Body of pancreas (tissue), 4 donors: Measurements from ENCODE around the gene CDCA3. TPM values are rescaled to one million over a fixed set of nuclear protein-coding genes. Genes with fewer than 3 reads are reported as not detected.
"Not testable (repeated sequence)": the region's sequence is repeated elsewhere in the genome, so short reads cannot be mapped to it uniquely, and the experiment has no call there.

Experiments used
- ATAC-seq: fragments of 150-250 bp; one replicate; pipeline ENCODE4 v1.9.1; 2016
- DNase-seq, 4 donors: peaks; one replicate each; pipeline ENCODE4 v3.0.0-alpha.2; 2019
- H3K27ac ChIP-seq, 4 donors: fragments of 200-600 bp; sonication (generic); 1 replicate in 3 of 4; 2 replicates in 1 of 4; pipeline versions ENCODE4 v1.5.1 to v1.6.1; 2016 to 2019; ENCODE audit warnings: mild to moderate bottlenecking in 1 of 4, mixed read lengths in 1 of 4, moderate library complexity in 1 of 4
- H3K27me3 ChIP-seq, 2 donors: fragments of 200-600 bp; sonication (generic); one replicate each; pipeline ENCODE4 v1.6.0; 2016; ENCODE audit warnings: mild to moderate bottlenecking in 1 of 2
- H3K36me3 ChIP-seq, 2 donors: fragments of 200-600 bp; sonication (generic); replicated peaks in 1 of 2; 2 replicates each; pipeline ENCODE4 v1.5.1; 2016; ENCODE audit warnings: low read depth in 2 of 2; ENCODE audit not compliant: insufficient read depth in 1 of 2
- H3K4me1 ChIP-seq: fragments of 200-600 bp; sonication (generic); one replicate; pipeline ENCODE4 v1.6.0; 2016
- H3K4me3 ChIP-seq, 2 donors: fragments of 200-600 bp; sonication (generic); 1 replicate in 1 of 2; 2 replicates in 1 of 2; pipeline ENCODE4 v1.5.1; 2016 to 2019
- H3K9me3 ChIP-seq, 3 donors: fragments of 200-600 bp; sonication (generic); 1 replicate in 2 of 3; 2 replicates in 1 of 3; pipeline ENCODE4 v1.5.1; 2016
- POLR2A ChIP-seq, 3 donors: fragments of 450-650 bp; IDR thresholded peaks; one replicate each; pipeline ENCODE4 v1.6.1; 2016; ENCODE audit warnings: antibody characterized with exemption in 3 of 3, mild to moderate bottlenecking in 2 of 3
- WGBS, 2 donors: methylation state at CpG; one replicate each; pipeline ENCODE4 v1.1.5; 2017; 5-methylcytosine and 5-hydroxymethylcytosine counted together
- intact Hi-C: fragments of 100-400 bp; cut with DNase I; formaldehyde crosslinking; loops from one replicate; pipeline ENCODE4 v1.15.1; 2023
- total RNA-seq, 2 donors: library from RNA; depleted of rRNA; stranded (reverse); fragments of >200 nt; gene quantifications; one replicate each; pipeline ENCODE4 v1.1.0, GENCODE V29; 2016
- TF ChIP-seq, protein P1 (sequence below), 7 experiments: fragments of 450-650 bp in 4 of 7; fragments of 200-600 bp in 3 of 7; sonication (generic) in 3 of 7; IDR thresholded peaks; one replicate each; pipeline ENCODE4 v1.5.1; 2016 to 2019; ENCODE audit warnings: antibody characterized with exemption in 7 of 7

Gene CDCA3
- total RNA-seq, 2 donors from 2014 or later = 0.52 to 2.3 TPM

DNA sequence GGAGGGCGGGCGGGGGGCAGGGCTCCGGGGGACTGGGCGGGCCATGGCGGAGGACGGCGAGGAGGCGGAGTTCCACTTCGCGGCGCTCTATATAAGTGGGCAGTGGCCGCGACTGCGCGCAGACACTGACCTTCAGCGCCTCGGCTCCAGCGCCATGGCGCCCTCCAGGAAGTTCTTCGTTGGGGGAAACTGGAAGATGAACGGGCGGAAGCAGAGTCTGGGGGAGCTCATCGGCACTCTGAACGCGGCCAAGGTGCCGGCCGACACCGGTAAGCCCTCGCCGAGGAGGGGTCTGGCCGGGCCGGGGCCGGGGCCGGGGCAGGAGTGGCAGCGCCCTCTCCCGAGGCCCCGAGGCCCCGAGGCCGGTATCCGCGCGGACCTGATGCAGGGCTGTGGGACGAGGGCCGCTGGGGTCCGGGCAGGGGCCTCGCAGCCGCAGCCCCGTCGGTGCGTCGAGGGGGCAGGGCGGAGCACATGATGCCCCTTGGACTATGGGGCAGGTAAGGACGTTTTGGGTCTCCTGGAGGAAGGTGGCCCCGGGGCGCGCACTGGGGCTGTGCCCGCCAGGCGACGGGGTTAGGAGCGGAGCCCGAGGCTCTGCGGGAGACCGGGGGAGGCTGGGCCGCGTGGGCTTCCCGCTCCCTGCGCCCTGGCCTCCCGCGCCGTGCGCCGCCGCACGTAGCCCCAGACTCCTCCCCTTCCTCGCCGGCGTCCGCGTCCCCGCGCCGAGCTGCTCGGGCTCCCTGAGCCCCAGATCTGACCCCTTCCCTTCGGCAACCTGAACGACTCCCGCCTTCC lies 16.5 kb upstream of the CDCA3 start, which contains the start of gene TPI1:
Gene TPI1, plus strand, starts transcription at position 119 of the 798 bp plus-strand sequence. Its CDS starts 36 bp downstream, at position 155.
- peaks cover 0 to 10% of the 10 kb centered on the region in 2 donors for H3K36me3 ChIP-seq
- H3K4me1 ChIP-seq = peaks cover 42% of the 10 kb centered on the region
- intact Hi-C loops = no loop called here

GRCh38 chr12:6866920-6867412 lies 15.9 kb upstream of the CDCA3 start:
- Histone ChIP-seq H3K4me3 (peak overlapping the region; percentile 80 to 88), H3K9me3 (no peaks in the 10 kb centered on the region), H3K27ac (peak overlapping the region; percentile 52 to 96 (median 86)), H3K4me1 (peaks cover 38% of the 10 kb centered on the region), H3K36me3 (peaks cover 0 to 10% of the 10 kb centered on the region in 2 donors), H3K27me3 (no peaks in the 10 kb centered on the region)
- peak; percentile 12 for ATAC-seq
- peak in 1 of 4 donors; percentile 48 for DNase-seq
- intact Hi-C loops = no loop called here
- TF ChIP-seq, protein P1, sequence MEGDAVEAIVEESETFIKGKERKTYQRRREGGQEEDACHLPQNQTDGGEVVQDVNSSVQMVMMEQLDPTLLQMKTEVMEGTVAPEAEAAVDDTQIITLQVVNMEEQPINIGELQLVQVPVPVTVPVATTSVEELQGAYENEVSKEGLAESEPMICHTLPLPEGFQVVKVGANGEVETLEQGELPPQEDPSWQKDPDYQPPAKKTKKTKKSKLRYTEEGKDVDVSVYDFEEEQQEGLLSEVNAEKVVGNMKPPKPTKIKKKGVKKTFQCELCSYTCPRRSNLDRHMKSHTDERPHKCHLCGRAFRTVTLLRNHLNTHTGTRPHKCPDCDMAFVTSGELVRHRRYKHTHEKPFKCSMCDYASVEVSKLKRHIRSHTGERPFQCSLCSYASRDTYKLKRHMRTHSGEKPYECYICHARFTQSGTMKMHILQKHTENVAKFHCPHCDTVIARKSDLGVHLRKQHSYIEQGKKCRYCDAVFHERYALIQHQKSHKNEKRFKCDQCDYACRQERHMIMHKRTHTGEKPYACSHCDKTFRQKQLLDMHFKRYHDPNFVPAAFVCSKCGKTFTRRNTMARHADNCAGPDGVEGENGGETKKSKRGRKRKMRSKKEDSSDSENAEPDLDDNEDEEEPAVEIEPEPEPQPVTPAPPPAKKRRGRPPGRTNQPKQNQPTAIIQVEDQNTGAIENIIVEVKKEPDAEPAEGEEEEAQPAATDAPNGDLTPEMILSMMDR (IDR thresholded peaks at IDR 0.05) = no peak
- TF ChIP-seq POLR2A (IDR thresholded peaks at IDR 0.05) = no peak
- WGBS, 2 donors = 2 to 4% methylated on average over 4 to 28 of the region's 33 CpGs

More for the DNA sequence above, 16.5 kb upstream of the CDCA3 start, which contains the start of gene TPI1:
- Histone ChIP-seq H3K27me3 (no peaks in the 10 kb centered on the region), H3K4me3 (peak within 1 kb of the TSS; percentile 80 to 88), H3K9me3 (no peaks in the 10 kb centered on the region), H3K27ac (peak within 1 kb of the TSS; percentile 83 to 96 (median 88))
- 0% methylated on average over 7 to 60 of the region's 86 CpGs for WGBS, 2 donors
- TF ChIP-seq, protein P1 (IDR thresholded peaks at IDR 0.05) = peak in 3 of 7 experiments; percentile 8 to 14 (median 10)
- TF ChIP-seq POLR2A (IDR thresholded peaks at IDR 0.05) = peak; percentile 99 to 100 (median 100)
- ATAC-seq (peak; percentile 88), DNase-seq (peak; percentile 85 to 91 (median 87))

- intact Hi-C loops = no loop called here
- WGBS, 2 donors = 72 to 76% methylated on average over 19 of the region's 19 CpGs
- DNase-seq (no peak), ATAC-seq (no peak)
- Histone ChIP-seq H3K27me3 (no peaks in the 10 kb centered on the region), H3K36me3 (peaks cover 0 to 16% of the 10 kb centered on the region in 2 donors), H3K4me3 (no peak overlapping the region), H3K9me3 (no peaks in the 10 kb centered on the region), H3K27ac (peak overlapping the region in 3 of 4 donors; percentile 83 to 96 (median 89)), H3K4me1 (peaks cover 32% of the 10 kb centered on the region)
- TF ChIP-seq, protein P1 (IDR thresholded peaks at IDR 0.05) = no peak
- no peak for TF ChIP-seq POLR2A (IDR thresholded peaks at IDR 0.05)
Observed at GRCh38 chr12:6866163-6866919, 15.3 kb upstream of the CDCA3 start.

DNA sequence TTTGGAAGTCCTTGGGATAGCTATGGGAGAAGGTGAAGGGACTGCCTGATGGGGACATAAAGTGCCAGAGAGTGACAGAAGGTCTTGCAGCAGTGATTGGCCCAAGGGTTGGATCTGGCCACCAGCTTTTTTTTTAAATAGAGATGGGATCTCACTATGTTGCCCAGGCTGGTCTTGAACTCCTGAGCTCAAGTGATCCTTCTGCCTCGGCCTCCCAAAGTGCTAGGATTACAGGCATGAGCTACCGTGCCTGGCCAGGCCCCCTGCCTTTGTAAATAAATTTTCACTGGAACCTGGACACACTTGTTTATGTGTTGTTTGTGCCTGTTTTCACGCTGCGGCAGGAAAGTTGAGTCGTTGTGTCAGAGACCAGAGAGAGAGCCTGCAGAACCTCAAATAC lies 14.2 kb upstream of the CDCA3 start:
- intact Hi-C loops, H3K4me3 ChIP-seq, DNase-seq, H3K9me3 ChIP-seq, H3K27me3 ChIP-seq, ATAC-seq, H3K27ac ChIP-seq: not testable (repeated sequence)
- 93 to 100% methylated on average over 5 of the region's 5 CpGs for WGBS, 2 donors
- peaks cover 0 to 25% of the 10 kb centered on the region in 2 donors for H3K36me3 ChIP-seq
- peaks cover 27% of the 10 kb centered on the region for H3K4me1 ChIP-seq
